SW480 (cell line): Measurements from ENCODE around the gene THSD4.

Experiments
- DNase-seq: peaks from one replicate; pipeline ENCODE4 v3.0.0-alpha.2; 2016; ENCODE audit warnings: low spot score

The THSD4 gene

GRCh38 chr15:71501344-71502076 is 386.2 kb downstream of the THSD4 start:
- no peak for DNase-seq

GRCh38 chr15:71502077-71502432 is 386.8 kb downstream of the THSD4 start:
- DNase-seq: no peak

GRCh38 chr15:71505962-71506361 is 390.7 kb downstream of the THSD4 start:
- DNase-seq: no peak

GRCh38 chr15:71506946-71507345 is 391.7 kb downstream of the THSD4 start:
- DNase-seq: no peak

- DNase-seq: no peak
These were observed 392.9 kb downstream of the THSD4 start for GRCh38 chr15:71508081-71508682.

- DNase-seq: no peak
These were observed 393.9 kb downstream of the THSD4 start for GRCh38 chr15:71509139-71509538.

- no peak for DNase-seq
These were observed 395.5 kb downstream of the THSD4 start for GRCh38 chr15:71510763-71511162.

- DNase-seq: no peak
These were observed 396.8 kb downstream of the THSD4 start for GRCh38 chr15:71511796-71512681.

GRCh38 chr15:71512682-71513006 is 397.4 kb downstream of the THSD4 start:
- DNase-seq: no peak

- peak; percentile 62 for DNase-seq
These were observed 400.3 kb downstream of the THSD4 start for GRCh38 chr15:71515375-71516186.

- DNase-seq: no peak
These were observed 402.5 kb downstream of the THSD4 start for GRCh38 chr15:71517751-71518150.

- DNase-seq: no peak
These were observed 403.4 kb downstream of the THSD4 start for GRCh38 chr15:71518661-71519060.

- DNase-seq: no peak
These were observed 411.0 kb downstream of the THSD4 start for GRCh38 chr15:71526060-71526820.

- DNase-seq: no peak
These were observed 414.1 kb downstream of the THSD4 start for GRCh38 chr15:71529361-71529760.

GRCh38 chr15:71530116-71530515 is 414.8 kb downstream of the THSD4 start:
- DNase-seq: no peak

GRCh38 chr15:71532994-71533393 is 417.7 kb downstream of the THSD4 start:
- peak; percentile 6 for DNase-seq

GRCh38 chr15:71538181-71538580 is 422.9 kb downstream of the THSD4 start:
- DNase-seq: no peak

GRCh38 chr15:71541746-71542145 is 426.5 kb downstream of the THSD4 start:
- DNase-seq: no peak

GRCh38 chr15:71542836-71543235 is 427.6 kb downstream of the THSD4 start:
- no peak for DNase-seq

- no peak for DNase-seq
These were observed 428.1 kb downstream of the THSD4 start for GRCh38 chr15:71543413-71543812.

- DNase-seq: no peak
These were observed 430.0 kb downstream of the THSD4 start for GRCh38 chr15:71545223-71545760.
